AG04450 (cell line): Measurements from ENCODE around the gene TAPBP. TPM values are rescaled to one million over a fixed set of nuclear protein-coding genes. Genes with fewer than 3 reads are reported as not detected.

Source experiments
- CTCF ChIA-PET: fragments of 300-600, 350-600 bp; formaldehyde crosslinking; extraction: SDS; loops from one replicate; lab custom pipeline; 2022; ENCODE audit warnings: antibody characterized with exemption, inconsistent platforms; lab: Charles Lee
- POLR2A ChIA-PET: fragments of 350-600 bp; formaldehyde crosslinking; extraction: SDS; loops from one replicate; lab custom pipeline; 2021; ENCODE audit warnings: antibody characterized with exemption, inconsistent platforms; lab: Yijun Ruan, JAX
- DNase-seq: peaks from one replicate; pipeline ENCODE4 v3.0.0-alpha.2; 2011; ENCODE audit warnings: low read depth, low spot score
- H3K27ac ChIP-seq: one replicate; pipeline ENCODE4 v1.5.1; 2012; ENCODE audit warnings: low read depth, low read length, control low read depth
- H3K27me3 ChIP-seq: one replicate; pipeline ENCODE4 v1.6.0; 2012; ENCODE audit warnings: low read length; ENCODE audit not compliant: control insufficient read depth, insufficient read depth
- H3K4me3 ChIP-seq: 2 replicates; pipeline ENCODE4 v1.5.1; 2011; ENCODE audit warnings: mild to moderate bottlenecking, low read depth, low read length, control low read depth
- H3K9me3 ChIP-seq: 2 replicates; pipeline ENCODE4 v1.5.1; 2012; ENCODE audit warnings: low read length; ENCODE audit not compliant: control insufficient read depth, insufficient read depth
- polyA plus RNA-seq: library from polyadenylated mRNA; depleted of rRNA; stranded (reverse); fragments of >200 nt; gene quantifications from 2 replicates; pipeline ENCODE4 v1.2.3, GENCODE V29; 2011
- TF ChIP-seq, protein P1 (sequence below): IDR thresholded peaks from 2 replicates; pipeline ENCODE4 v1.5.1; 2011; ENCODE audit warnings: low read depth, low read length, control low read depth, inconsistent platforms

The TAPBP gene
- polyA plus RNA-seq, 1 experiment = 29.3 TPM

DNA sequence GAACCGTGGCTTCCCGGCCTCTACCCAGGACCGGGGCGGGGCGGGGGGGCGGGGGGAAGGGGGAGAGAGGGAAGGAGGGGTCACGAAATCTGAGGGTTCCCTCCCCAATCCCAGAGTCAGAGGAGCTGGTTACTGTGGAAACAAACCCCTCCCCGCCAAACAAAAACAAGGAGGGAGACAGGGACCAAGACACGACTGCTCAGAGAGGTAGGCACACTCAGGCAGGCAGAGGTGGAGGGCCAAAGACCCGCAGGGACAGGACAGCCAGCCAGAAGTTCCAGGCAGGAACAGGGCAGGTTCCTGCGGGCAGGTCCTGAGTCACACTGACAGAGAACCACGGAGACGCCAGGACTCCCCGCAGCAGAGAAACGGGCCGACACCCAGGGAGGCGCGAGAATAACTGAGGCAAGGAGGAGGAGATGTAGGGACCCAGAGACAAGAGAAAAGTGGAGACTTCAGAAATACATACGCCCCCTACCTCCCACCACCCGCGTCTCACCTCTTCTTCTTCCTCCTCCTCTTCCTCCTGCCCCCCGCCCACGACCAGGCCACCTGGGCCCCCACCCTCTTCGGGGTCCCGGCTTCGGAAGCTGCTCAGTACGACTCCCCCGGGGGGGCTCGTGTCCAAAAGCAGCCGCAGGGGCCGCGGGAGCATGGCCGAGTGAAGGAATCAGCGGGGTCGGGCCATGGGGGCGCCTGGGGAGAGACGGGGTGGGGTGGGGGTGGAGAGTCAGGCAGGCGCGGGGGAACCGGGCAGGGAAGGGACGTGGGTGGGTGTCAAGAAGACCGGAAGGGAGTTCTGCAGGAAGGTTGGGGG lies 15.7 kb downstream of the TAPBP start:
- H3K27me3 ChIP-seq = no peaks in the 10 kb centered on the region
- no peak for DNase-seq
- ChIA-PET POLR2A (interaction anchor here (1.0 to 2.6 kb wide), 4 partner anchors 9 to 21 kb away, joined by 3 to 11 read pairs (median 8); partner anchors contain the start of genes PFDN6, WDR46 and ZBTB22), CTCF (interaction anchor here (1.4 to 1.7 kb wide), 2 partner anchors 14 to 50 kb away, joined by 3 to 14 read pairs; partner anchors contain the start of gene TAPBP)
- H3K27ac ChIP-seq = peak overlapping the region; percentile 68
- peak overlapping the region; percentile 91 for H3K4me3 ChIP-seq
- TF ChIP-seq, protein P1, sequence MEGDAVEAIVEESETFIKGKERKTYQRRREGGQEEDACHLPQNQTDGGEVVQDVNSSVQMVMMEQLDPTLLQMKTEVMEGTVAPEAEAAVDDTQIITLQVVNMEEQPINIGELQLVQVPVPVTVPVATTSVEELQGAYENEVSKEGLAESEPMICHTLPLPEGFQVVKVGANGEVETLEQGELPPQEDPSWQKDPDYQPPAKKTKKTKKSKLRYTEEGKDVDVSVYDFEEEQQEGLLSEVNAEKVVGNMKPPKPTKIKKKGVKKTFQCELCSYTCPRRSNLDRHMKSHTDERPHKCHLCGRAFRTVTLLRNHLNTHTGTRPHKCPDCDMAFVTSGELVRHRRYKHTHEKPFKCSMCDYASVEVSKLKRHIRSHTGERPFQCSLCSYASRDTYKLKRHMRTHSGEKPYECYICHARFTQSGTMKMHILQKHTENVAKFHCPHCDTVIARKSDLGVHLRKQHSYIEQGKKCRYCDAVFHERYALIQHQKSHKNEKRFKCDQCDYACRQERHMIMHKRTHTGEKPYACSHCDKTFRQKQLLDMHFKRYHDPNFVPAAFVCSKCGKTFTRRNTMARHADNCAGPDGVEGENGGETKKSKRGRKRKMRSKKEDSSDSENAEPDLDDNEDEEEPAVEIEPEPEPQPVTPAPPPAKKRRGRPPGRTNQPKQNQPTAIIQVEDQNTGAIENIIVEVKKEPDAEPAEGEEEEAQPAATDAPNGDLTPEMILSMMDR = no peak
- H3K9me3 ChIP-seq = no peaks in the 10 kb centered on the region; the same call in 1 of the 2 replicates

- POLR2A ChIA-PET = interaction anchor here (0.6 to 2.6 kb wide), 3 partner anchors 8 to 29 kb away, joined by 3 to 11 read pairs (median 5); partner anchors contain the start of genes PFDN6 and WDR46
- Histone ChIP-seq H3K9me3 (no peaks in the 10 kb centered on the region; the same call in 1 of the 2 replicates), H3K27me3 (no peaks in the 10 kb centered on the region), H3K4me3 (peak overlapping the region; percentile 91), H3K27ac (no peak overlapping the region)
- no peak for DNase-seq
- CTCF ChIA-PET = interaction anchor here (0.6 to 1.4 kb wide), 2 partner anchors 49 to 88 kb away, joined by 3 read pairs; no protein-coding TSS in a partner anchor
- TF ChIP-seq, protein P1 = no peak
Measured at GRCh38 chr6:33297406-33297955, 16.4 kb downstream of the TAPBP start.

- H3K27me3 ChIP-seq = no peaks in the 10 kb centered on the region
- ChIA-PET POLR2A (interaction anchor here (0.6 to 1.0 kb wide), 2 partner anchors 19 to 29 kb away, joined by 3 to 5 read pairs; no protein-coding TSS in a partner anchor), CTCF (interaction anchor here (0.6 to 1.4 kb wide), 2 partner anchors 48 to 89 kb away, joined by 3 read pairs; no protein-coding TSS in a partner anchor)
- no peaks in the 10 kb centered on the region; the same call in 1 of the 2 replicates for H3K9me3 ChIP-seq
- TF ChIP-seq, protein P1 = no peak
- no peak overlapping the region for H3K27ac ChIP-seq
- DNase-seq = no peak
- peak overlapping the region; percentile 91 for H3K4me3 ChIP-seq
Measured at GRCh38 chr6:33296797-33297405, 17.0 kb downstream of the TAPBP start.

DNA sequence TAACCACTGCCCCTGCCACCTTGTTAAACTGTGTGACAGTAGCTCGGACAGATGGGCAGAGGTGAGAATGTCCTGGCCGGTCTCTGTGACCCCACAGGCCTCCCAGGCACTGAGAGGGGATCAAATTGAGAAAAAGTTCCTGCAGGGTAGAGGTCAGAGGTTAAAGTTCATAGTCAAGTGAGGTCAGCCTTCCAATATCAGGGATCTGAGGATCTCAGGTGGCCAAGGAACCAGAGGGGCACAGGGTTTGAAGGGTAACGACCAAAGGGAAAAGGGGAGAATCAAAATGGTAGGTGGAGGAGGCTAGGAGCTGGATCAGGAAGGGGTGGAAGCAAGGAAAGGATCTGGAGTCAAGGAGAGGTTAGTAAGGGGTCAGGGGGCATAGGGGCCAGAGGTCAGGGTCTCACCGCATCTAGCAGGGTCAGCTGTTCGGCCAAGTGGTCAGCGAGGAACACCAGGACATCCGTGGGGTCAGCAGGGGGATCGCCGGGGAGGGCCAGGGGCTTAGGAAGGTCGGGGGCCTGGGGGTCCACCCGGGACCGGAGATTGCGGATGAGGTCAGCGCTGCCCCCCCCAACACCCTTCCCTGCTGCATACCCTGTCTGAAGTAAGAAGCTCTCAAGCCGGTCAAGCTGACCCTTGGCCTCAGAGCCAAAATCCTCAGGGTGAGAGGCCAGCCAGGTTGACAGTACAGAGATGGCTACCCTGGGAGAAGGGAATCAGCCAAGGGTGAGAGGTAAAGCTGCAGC lies 18.1 kb downstream of the TAPBP start:
- TF ChIP-seq, protein P1 = no peak
- Histone ChIP-seq H3K4me3 (no peak overlapping the region), H3K27me3 (no peaks in the 10 kb centered on the region), H3K27ac (no peak overlapping the region), H3K9me3 (no peaks in the 10 kb centered on the region; the same call in 1 of the 2 replicates)
- ChIA-PET CTCF (no interaction called here), POLR2A (no interaction called here)
- DNase-seq = no peak
